Testis (tissue), 3 donors: ENCODE measurements around the gene TUT4. TPM values are rescaled to one million over a fixed set of nuclear protein-coding genes. Genes with fewer than 3 reads are reported as not detected.

Source experiments
- DNase-seq: peaks from one replicate; pipeline ENCODE4 v3.0.0-alpha.2; 2019
- H3K27ac ChIP-seq, 2 donors: fragments of 200-600 bp; sonication (generic); one replicate each; pipeline ENCODE4 v1.5.1; 2019
- H3K27me3 ChIP-seq: fragments of 200-600 bp; sonication (generic); one replicate; pipeline ENCODE4 v1.5.1; 2019
- H3K36me3 ChIP-seq: fragments of 200-600 bp; sonication (generic); one replicate; pipeline ENCODE4 v1.5.1; 2017; ENCODE audit warnings: low read depth; ENCODE audit errors: missing control alignments
- H3K4me1 ChIP-seq: fragments of 200-600 bp; sonication (generic); one replicate; pipeline ENCODE4 v1.5.1; 2019
- H3K4me3 ChIP-seq, 2 donors: fragments of 200-600 bp; sonication (generic); one replicate each; pipeline ENCODE4 v1.5.1; 2017 to 2019
- H3K9me3 ChIP-seq: fragments of 200-600 bp; sonication (generic); one replicate; pipeline ENCODE4 v1.5.1; 2017
- CTCF ChIP-seq, 3 experiments: fragments of 450-650 bp in 2 of 3; fragments of 200-600 bp in 1 of 3; sonication (generic) in 1 of 3; IDR thresholded peaks; one replicate each; pipeline ENCODE4 v1.5.1; 2016 to 2019; ENCODE audit warnings: antibody characterized with exemption in 3 of 3, mild to moderate bottlenecking in 2 of 3, moderate library complexity in 1 of 3
- POLR2A ChIP-seq: fragments of 450-650 bp; IDR thresholded peaks from one replicate; pipeline ENCODE4 v1.6.1; 2017; ENCODE audit warnings: antibody characterized with exemption, mild to moderate bottlenecking, moderate library complexity
- WGBS, 2 donors: methylation state at CpG; one replicate each; pipeline ENCODE4 v1.1.5; 2018; 5-methylcytosine and 5-hydroxymethylcytosine counted together
- intact Hi-C: fragments of 100-400 bp; cut with DNase I; formaldehyde crosslinking; loops from one replicate; pipeline ENCODE4 v1.15.1; 2023; ENCODE audit warnings: low total_unique reads
- polyA plus RNA-seq: library from polyadenylated mRNA; stranded (reverse); fragments of 350-450 nt; fragmentation: Illumina TruSeq; extraction: RNeasy Lipid Tissue Mini Kit (QIAGEN cat#74804); gene quantifications from one replicate; pipeline ENCODE4 v1.2.3, GENCODE V29; 2014; ENCODE audit warnings: low read depth, low replicate concordance; ENCODE audit not compliant: insufficient read depth
- total RNA-seq, 2 donors: library from RNA; depleted of rRNA; stranded (reverse); fragments of >200 nt; gene quantifications; one replicate each; pipeline ENCODE4 v1.2.3, GENCODE V29; 2016

TUT4 gene
- total and polyA plus RNA-seq, 3 donors from 2014 or later, result 63.3 to 146 (median 136) TPM

- no peaks in the 10 kb centered on the region for H3K27me3 ChIP-seq
- H3K9me3 ChIP-seq, result no peaks in the 10 kb centered on the region
- no peak overlapping the region for H3K27ac ChIP-seq
- intact Hi-C loops, result no loop called here
- TF ChIP-seq CTCF (IDR thresholded peaks at IDR 0.05), result no peak
- TF ChIP-seq POLR2A, result no peak
- no peaks in the 10 kb centered on the region for H3K36me3 ChIP-seq
- no peak overlapping the region for H3K4me3 ChIP-seq
- 87 to 89% methylated on average over 4 of the region's 4 CpGs for WGBS, 2 donors
- H3K4me1 ChIP-seq, result no peaks in the 10 kb centered on the region
- no peak for DNase-seq
Observed at GRCh38 chr1:52556641-52557360, 3.9 kb upstream of the TUT4 start.

- 26 to 27% methylated on average over 3 of the region's 3 CpGs for WGBS, 2 donors
- Histone ChIP-seq H3K4me3 (no peak overlapping the region), H3K36me3 (no peaks in the 10 kb centered on the region), H3K27ac (no peak overlapping the region), H3K9me3 (no peaks in the 10 kb centered on the region), H3K4me1 (peaks cover 15% of the 10 kb centered on the region), H3K27me3 (no peaks in the 10 kb centered on the region)
- TF ChIP-seq POLR2A (no peak), CTCF (IDR thresholded peaks at IDR 0.05) (no peak)
- no peak for DNase-seq
- intact Hi-C loops, result no loop called here
Observed at GRCh38 chr1:52554756-52555155, 1.9 kb upstream of the TUT4 start.

GRCh38 chr1:52554267-52554640 is 1.4 kb upstream of the TUT4 start:
- intact Hi-C loops, result no loop called here
- no peak for TF ChIP-seq CTCF (IDR thresholded peaks at IDR 0.05)
- TF ChIP-seq POLR2A, result no peak
- peak overlapping the region in 1 of 2 donors; percentile 100 for H3K4me3 ChIP-seq
- DNase-seq, result no peak
- H3K27me3 ChIP-seq, result no peaks in the 10 kb centered on the region
- no peaks in the 10 kb centered on the region for H3K9me3 ChIP-seq
- WGBS, 2 donors, result 31 to 35% methylated on average over 6 of the region's 6 CpGs
- H3K27ac ChIP-seq, result peak overlapping the region; percentile 90 to 99
- H3K4me1 ChIP-seq, result peaks cover 15% of the 10 kb centered on the region
- no peaks in the 10 kb centered on the region for H3K36me3 ChIP-seq

- WGBS, 2 donors, result 3 to 9% methylated on average over 17 to 48 of the region's 66 CpGs
- no peaks in the 10 kb centered on the region for H3K9me3 ChIP-seq
- peaks cover 15% of the 10 kb centered on the region for H3K4me1 ChIP-seq
- peak overlapping the region; percentile 90 to 99 for H3K27ac ChIP-seq
- no peaks in the 10 kb centered on the region for H3K27me3 ChIP-seq
- DNase-seq, result peak; percentile 92
- intact Hi-C loops, result no loop called here
- H3K36me3 ChIP-seq, result no peaks in the 10 kb centered on the region
- no peak for TF ChIP-seq POLR2A
- no peak for TF ChIP-seq CTCF (IDR thresholded peaks at IDR 0.05)
- H3K4me3 ChIP-seq, result peak overlapping the region; percentile 87 to 100
Observed at GRCh38 chr1:52553362-52554266, 722 bp upstream of the TUT4 start.
